ENCODE measurements around the gene TAPBP.
"Not testable (repeated sequence)": the region's sequence is repeated elsewhere in the genome, so short reads cannot be mapped to it uniquely, and the experiment has no call there.

TAPBP gene

DNA sequence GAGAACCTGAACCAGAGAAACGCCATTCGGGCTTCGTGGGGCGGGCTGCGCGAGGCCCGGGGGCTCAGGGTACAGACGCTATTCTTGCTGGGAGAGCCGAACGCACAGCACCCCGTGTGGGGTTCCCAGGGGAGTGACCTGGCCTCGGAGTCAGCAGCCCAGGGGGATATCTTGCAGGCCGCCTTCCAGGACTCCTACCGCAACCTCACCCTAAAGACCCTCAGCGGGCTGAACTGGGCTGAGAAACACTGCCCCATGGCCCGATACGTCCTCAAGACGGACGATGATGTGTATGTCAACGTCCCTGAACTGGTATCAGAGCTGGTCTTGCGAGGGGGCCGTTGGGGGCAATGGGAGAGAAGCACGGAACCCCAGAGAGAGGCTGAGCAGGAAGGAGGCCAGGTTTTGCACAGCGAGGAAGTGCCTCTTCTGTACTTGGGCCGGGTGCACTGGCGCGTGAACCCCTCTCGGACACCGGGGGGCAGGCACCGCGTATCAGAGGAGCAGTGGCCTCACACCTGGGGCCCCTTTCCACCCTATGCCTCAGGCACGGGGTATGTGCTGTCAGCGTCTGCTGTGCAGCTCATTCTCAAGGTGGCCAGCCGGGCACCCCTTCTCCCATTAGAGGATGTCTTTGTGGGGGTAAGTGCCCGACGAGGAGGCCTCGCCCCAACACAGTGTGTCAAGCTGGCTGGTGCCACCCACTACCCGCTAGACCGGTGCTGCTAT, 36.1 kb downstream of the TAPBP start:
- DNase-seq, result no peak

DNA sequence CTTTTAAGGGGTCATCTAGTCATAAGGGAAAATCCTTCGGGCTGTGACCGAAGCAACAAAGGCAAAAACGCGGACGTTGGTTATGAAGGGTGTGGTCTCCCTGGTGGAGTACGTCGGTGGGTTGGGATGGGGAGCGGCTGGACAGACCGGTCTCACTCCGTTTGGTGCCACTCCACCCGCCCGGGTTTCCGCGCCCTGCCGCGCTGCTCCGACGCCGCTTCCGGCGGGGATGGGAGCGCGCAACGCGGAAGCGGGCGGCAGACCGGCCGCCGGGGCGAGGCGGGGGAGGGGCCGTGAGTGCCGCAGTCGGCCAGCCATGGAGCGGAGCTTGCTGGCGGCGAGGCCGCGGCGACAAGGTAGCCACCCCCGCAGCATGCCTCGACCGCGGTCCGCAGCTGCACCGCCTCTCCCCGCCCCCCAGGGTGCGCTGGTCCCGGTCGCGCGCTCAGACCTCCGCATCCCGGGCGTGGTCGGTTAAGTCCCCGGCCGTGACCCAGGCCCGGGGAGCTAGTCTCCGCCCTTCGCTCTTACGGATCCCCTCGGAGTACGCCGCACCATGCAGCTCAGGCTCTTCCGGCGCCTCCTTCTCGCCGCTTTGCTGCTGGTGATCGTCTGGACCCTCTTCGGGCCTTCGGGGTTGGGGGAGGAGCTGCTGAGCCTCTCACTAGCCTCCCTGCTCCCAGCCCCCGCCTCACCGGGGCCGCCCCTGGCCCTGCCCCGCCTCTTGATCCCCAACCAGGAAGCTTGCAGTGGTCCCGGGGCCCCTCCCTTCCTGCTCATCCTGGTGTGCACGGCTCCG, 36.8 kb downstream of the TAPBP start, which contains the start of gene B3GALT4:
Gene B3GALT4, plus strand, starts transcription at position 260 of the 799 bp plus-strand sequence. Its CDS starts 297 bp downstream, at position 557.
- DNase-seq, result peak; percentile 88

DNA sequence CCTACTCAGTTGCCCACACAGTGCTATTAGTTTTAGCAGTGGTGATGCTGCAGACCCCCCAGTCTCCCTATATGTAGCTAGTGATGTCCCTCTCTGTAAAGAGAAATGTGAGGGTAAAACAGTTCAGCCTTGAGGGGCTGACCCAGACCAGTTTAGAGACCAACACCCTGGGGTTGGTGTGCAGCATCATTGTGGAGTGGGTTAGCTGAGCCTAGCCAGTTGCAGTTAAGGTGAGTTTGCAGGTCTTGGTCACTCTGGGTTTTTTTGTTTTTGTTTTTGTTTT, 37.4 kb downstream of the TAPBP start:
- DNase-seq, result no peak

DNA sequence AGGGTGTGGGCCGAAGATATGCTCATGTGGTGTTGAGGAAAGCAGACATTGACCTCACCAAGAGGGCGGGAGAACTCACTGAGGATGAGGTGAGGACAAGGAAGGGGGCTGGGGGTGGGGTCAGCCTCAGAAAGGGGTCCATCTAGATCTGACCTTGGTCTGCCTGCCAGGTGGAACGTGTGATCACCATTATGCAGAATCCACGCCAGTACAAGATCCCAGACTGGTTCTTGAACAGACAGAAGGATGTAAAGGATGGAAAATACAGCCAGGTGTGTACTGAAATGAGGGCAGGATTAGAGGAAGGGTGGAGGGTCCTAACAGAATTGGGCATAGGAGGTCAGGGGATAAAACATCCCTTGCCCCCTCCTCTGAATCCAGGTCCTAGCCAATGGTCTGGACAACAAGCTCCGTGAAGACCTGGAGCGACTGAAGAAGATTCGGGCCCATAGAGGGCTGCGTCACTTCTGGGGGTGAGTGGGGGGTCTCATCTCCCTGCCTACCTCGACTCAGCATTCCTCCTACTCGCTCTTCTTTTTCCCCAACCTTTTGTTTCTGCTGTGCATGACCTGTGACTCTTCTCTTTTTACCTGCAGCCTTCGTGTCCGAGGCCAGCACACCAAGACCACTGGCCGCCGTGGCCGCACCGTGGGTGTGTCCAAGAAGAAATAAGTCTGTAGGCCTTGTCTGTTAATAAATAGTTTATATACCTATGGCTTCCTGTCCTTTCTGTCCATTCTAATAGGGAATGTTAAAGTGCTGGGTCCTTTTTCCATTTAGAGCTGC, 37.9 kb downstream of the TAPBP start:
- DNase-seq, result not testable (repeated sequence)

DNA sequence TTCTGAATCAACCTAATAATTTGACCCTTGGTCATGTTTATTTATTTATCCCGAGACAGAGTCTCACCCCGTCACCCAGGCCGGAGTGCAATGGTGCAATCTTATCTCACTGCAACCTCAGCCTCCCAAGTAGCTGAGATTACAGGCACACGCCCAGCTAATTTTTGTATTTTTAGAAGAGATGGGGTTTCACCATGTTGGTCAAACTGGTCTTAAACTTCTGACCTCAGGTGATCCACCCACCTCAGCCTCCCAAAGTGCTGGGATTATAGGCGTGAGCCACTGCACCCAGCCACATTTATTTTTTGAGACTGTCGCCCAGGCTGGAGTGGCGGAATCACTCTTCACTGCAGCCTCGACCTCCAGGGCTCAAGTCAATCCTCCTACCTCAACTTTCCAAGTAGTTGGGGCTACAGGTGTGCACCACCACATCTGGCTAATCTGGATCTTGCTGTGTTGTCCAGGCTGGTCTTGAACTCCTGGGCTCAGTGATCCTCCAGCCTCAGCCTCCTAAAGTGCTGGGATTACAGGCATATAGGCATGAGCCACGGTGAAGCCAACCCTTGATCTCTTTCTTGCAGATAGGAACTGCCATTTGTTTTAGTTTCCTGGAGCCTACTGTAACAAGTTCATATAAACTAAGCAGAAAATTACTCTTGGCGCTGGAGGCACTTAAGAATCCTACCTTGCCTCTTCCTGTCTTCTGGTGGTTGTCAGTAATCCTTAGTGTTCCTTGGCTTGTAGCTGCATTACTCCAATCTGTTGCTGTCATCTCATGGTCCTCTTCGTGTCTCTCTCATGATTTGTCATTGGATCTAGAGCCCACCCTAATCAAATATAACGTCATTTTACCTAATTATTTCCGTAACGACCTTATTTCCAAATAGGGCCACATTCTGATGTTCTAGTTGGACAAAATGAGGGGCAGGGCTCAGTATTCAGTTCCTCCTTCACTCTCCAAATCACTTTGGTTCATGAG, 39.7 kb downstream of the TAPBP start:
- no peak for DNase-seq

DNA sequence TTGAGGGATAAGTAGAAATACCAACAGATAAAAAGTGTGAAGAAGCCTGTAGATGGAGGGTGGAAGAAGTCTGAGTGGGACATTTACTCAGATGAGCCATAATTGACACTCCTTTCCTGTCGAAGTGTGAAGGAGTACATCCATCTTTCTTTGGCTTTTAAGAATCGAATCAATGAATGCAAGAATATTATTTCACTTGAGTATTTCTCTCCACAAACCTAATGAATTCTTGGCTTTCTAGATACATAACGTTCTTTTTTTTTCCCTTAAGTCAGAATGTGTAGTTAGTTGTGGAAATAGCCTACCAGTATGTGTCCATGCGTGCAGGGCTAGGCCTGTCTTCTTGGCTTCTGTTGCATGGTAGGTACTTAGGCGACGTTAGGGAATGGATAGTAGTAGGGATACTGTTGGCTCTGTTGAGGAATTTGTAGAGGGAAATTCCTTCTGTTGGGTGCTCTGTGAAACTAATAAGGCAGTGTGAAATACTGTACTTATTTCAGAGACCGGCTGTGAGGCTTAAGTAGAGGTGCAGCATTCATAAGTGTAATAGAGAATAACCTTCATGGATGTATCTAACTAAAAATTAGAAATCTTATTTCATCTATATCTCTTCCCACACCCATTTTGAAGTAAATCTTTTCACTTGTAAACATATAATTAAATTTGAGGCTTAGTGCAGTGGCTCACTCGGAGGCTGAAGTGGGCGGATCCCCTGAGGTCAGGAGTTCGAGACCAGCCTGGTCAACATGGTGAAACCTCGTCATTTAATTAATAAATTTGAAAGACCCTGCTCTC, 40.6 kb downstream of the TAPBP start:
- no peak for DNase-seq

DNA sequence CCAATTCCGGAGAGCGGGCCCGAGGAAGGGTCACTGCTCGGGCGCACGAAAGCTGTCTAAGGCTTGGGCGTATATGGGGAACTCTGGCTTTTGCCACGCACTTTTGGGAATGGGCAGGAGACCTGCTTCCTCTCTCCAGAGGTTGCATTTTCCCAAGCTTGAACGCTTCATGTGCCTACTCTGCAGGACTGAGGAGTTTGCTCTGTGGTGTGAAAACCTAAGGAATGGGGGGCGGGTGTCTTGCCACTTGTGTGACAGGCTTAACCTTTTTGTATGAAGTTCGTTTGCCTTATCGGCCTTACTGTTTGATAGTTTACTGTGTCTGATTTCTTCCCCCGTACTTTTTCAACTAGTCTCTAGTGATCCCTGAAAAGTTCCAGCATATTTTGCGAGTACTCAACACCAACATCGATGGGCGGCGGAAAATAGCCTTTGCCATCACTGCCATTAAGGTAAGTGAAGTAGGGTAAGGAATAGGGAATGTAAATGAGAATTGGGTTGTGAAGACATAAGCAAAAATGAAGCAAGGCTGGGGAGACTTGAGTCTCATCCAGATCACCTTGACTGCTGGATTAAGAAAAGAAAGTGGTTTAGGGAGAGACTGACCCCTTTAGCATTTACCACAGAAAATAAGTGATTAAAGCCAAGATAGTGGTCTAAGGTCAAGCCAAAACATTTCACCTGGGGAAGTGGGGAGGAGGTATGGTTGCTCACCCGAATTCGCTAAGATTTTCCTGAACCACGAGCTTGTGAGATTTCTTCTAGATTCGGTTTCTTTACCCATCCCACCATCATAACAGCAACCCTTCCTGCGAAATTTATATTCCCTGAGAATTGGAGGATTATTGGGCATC, 41.4 kb downstream of the TAPBP start:
- peak; percentile 86 for DNase-seq

DNA sequence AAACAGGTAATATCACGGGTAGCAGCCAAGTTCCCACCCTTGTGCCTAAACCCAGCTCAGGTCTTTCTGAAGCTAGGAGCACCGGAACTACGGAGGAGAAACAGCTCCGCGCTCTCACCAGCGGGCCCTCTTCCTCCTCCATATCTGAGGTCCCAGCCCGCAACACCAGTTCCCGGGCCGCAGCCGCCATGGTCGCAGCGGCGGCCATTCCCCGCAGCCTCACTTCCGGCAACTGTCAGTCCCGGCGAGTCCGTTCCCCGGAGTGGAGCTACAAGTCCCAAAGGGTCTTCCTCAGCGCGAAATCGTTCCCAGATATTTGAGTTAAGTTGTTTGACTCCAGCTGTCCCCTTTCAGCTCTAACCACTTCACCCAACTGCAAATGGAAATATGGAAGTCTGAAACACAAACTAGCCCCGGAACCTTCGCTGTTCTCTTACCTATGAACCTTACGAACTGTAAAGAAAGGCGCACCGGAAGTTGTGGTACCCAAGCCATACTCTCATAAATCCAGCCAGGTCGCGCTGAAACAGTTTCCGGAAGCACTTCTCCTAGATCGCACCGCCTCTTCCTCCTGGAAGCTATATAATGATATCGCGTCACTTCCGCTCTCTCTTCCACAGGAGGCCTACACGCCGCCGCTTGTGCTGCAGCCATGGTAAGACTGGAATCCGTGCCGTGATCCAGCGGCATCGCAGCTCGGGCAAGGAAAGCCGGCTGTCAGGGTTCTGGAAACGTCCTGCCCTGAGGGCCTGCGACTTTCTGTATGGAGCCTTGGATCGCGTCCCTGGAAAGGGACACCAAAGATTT, 42.2 kb downstream of the TAPBP start, which contains the start of the genes RPS18 and VPS52:
Gene RPS18, plus strand, starts transcription at position 608 of the 807 bp plus-strand sequence. Its CDS starts 45 bp downstream, at position 653.
Gene VPS52, minus strand, starts transcription at position 409 of the 807 bp plus-strand sequence. Its CDS starts 201 bp downstream, at position 208.
- peak; percentile 96 for DNase-seq

DNA sequence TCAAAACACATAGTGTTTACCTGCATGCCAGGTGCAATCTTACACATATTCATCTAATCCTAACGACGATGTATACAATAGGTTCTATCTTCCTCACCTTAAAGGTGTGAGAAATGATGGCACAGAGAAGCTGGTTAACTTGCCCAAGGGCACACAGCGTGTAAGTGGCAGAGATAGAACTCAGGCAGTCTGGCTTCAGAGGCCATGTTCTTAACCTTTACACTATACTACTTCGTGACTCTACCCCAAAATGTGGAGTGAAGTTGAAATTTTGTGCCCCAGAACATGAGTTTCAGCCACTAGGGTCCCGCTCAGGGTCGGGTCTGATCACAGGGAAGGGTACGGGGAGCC, 42.8 kb downstream of the TAPBP start:
- no peak for DNase-seq

DNA sequence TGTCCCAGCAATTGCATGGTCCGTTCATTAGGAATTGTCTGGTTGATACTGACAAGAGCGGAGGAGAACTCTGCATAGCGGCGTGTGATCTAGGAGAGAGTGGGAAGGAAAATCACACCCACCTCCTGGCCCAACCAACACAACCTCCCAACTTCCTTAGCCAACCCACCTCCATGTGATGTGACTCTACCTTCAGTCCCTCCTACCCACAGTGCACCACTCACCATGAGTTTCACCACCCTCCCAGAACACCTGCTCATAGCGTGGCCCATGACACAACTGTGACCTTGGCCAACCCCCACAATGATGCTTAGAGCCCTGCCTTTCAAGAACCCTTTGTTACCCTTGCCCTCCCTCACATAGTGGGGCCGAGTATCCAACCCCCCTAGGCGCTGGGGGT, 49.9 kb downstream of the TAPBP start:
- DNase-seq, result no peak

DNA sequence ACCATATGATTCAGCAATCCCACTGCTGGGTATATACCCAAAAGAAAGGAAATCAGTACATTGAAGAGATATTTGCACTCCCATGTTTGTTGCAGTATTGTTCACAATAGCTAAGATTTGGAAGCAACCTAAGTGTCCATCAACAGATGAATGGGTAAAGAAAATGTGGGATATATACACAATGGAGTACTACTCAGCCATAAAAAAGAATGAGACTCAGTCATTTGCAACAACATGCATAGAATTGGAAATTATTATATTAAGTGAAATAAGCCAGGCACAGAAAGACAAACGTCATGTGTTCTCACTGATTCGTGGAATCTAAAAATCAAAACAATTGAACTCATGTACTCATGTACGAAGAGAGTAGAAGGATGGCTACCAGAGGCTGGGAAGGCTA, 51.4 kb downstream of the TAPBP start:
- not testable (repeated sequence) for DNase-seq

DNA sequence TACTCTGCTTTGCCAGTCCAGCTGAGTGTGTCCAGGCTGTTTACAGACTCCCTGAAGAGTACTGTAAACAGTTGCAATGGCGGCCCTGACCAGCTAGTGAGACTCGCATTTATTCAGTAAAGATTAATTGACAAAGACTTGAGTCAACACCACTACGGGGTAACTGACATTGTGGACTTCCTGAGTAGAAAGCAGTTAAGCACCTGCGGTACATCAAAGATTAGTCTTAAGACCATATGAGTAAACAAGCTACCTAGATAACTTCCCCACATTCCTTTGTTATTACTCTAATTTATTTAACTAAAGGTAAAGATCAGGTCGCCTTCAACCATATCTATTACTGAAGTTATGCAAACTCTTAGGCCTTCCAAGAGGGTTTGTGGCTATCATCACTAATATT, 54.8 kb downstream of the TAPBP start:
- DNase-seq, result no peak

DNA sequence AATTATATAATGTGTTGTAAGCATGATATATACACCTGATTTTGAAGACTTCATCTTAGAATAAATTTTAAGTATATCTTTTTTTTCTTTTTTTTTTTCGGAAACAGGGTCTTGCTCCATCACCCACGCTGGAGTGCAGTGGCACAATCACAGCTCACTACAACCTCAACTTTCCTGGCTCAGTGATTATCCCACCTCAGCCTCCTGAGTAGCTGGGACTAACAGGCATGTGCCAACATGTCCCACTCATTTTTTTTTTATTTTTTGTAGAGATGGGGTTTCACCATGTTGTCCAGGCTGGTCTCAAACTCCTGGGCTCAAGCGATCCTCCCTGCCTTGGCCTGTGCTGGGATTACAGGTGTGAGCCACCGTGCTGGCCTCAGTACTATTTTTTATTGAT, 59.3 kb downstream of the TAPBP start:
- DNase-seq, result no peak

DNA sequence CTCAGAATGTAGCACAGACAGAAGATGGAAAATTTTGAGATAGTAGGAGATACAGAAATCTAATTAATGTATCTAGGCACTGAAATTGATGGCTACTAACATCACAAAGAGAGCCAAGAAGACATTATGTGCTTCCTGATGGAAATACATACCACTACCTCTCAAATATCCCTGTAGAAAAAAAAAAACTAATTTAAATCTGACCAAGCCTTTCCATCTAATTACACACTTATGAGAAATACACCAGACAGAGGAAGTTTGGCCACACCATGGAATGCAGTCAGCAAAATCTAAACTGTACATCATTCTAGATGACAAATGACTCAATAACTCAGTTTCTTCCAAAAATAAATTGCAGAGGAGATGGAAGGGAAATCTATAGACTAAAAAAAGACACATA, 61.1 kb downstream of the TAPBP start:
- no peak for DNase-seq

DNA sequence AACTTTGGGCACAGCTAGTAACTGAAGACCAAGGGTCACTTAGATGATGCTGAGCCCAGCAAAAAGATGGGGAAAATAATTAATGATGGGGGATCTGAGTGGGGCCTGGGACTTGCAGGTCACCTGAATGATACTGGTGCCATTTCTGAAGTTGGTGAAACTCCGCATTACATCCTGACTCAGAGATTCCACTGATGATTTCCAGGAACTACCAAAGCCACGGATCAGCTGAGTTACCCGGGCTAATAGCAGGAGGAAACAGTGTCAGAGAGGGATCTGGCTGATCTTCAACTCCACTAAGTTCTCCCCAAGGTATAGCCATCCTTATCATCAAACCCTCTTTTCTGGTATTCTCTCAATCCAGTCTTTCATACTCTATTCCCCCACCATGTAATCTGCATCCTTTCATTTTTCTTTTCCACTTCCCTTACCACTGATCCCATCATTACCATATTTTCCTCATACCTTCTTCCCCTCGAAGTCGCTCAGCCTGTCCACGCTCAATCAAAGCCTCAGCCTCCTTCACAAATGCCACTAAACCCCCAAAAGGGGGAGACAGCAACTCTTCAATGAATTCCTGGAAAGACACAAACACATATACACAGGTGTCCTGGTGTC, 62.4 kb downstream of the TAPBP start:
- no peak for DNase-seq

DNA sequence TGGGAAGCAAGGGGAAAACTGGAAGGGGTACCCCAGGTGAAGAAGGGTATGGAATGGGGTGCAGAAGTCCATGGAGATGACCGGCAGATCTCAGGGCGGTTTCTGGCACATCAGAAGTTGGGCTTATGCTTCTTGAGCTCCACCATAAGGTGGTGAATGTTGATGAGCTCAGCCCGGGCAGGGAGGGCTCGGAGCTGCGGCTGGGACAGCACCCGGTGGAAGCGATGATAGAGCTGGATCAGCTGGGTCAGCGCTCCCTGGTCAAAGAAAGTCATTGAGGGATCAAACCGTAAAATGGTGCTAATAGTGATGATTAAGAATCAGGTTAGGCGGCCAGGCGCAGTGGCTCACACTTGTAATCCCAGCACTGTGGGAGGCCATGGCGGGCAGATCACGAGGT, 63.1 kb downstream of the TAPBP start:
- no peak for DNase-seq

DNA sequence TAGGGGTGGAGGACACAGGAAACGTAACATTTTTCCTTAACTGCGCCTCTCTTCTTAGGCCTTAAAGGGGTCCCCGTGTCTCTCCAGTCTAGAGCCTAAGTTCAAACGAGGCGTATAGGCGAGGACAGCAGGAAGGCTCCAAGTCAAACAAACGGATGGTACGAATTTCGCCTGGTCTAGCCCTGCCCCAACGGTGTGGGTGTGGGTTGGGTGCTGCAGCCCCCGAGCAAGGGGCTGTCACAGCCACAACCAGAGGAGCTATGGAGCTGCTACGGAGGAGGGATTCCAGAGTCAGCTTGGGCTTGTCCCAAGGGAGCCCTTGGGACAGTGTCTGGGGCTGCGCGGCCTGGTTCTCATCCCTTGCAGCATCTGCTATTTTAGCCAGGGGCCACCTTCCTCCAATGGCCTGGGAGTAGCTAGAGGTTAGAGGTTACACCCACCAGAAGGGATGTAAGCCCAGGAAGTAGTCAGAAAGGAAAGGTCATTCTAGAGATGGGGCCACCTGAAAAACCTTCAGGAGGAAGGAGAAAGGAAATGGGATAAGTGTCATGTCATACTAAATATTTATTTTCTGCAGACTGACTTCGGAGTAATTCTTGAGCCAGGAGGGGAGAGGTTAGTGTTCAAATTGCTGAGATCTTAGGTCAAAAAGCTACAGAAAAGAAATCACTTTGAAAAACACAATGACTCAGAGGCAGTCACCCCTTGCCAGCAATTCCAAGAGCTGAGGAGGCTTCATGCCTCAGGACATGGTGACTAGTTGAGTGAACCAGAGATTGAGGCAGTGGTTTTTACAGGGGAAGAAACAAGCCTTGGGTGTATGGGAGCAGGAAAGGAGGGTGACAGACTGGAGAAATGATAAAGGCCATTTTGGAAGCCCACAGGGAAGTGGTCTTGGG, 63.9 kb downstream of the TAPBP start:
- no peak for DNase-seq
